Natural killer cell (primary cell): ENCODE data around the gene TTC28. TPM values are rescaled to one million over a fixed set of nuclear protein-coding genes. Genes with fewer than 3 reads are reported as not detected.
"Not testable (repeated sequence)": the region's sequence is repeated elsewhere in the genome, so short reads cannot be mapped to it uniquely, and the experiment has no call there.

Experiments
- ATAC-seq, 3 donors: fragments of 150-1000 bp in 2 of 3; fragments of 200-7000 bp in 1 of 3; cut with Tn5 transposase; 1 replicate in 1 of 3; 2 replicates in 2 of 3; pipeline ENCODE4 v1.10.0; 2021; ENCODE audit warnings: mild to moderate bottlenecking in 2 of 3, moderate library complexity in 2 of 3
- DNase-seq, 2 donors: peaks; one replicate each; pipeline versions ENCODE4 v3.0.0 to v3.0.0-alpha.2; 2013 to 2021; ENCODE audit warnings: mixed read lengths in 1 of 2
- H3K27ac ChIP-seq: one replicate; pipeline ENCODE4 v1.5.1; 2013; ENCODE audit warnings: mild to moderate bottlenecking, low read length
- H3K27me3 ChIP-seq: one replicate; pipeline ENCODE4 v1.6.1; 2013; ENCODE audit warnings: low read length; ENCODE audit not compliant: control insufficient read depth, insufficient read depth
- H3K36me3 ChIP-seq: one replicate; pipeline ENCODE4 v1.6.1; 2013; ENCODE audit warnings: low read length; ENCODE audit not compliant: control insufficient read depth, insufficient read depth
- H3K4me1 ChIP-seq: one replicate; pipeline ENCODE4 v1.6.1; 2013; ENCODE audit warnings: low read length; ENCODE audit not compliant: control insufficient read depth, insufficient read depth
- H3K4me3 ChIP-seq: one replicate; pipeline ENCODE4 v1.5.1; 2013; ENCODE audit warnings: low read length
- H3K9me3 ChIP-seq: one replicate; pipeline ENCODE4 v1.6.1; 2013; ENCODE audit warnings: low read length; ENCODE audit not compliant: control insufficient read depth, insufficient read depth
- H3K27ac Mint-ChIP-seq, 2 donors: one replicate each; pipeline ENCODE4 v1.8.0; 2022; ENCODE audit warnings: mild to moderate bottlenecking in 2 of 2, mixed read lengths in 2 of 2, moderate library complexity in 1 of 2
- H3K27me3 Mint-ChIP-seq, 2 donors: one replicate each; pipeline ENCODE4 v1.8.0; 2022; ENCODE audit warnings: low read depth in 2 of 2, mixed read lengths in 2 of 2
- H3K36me3 Mint-ChIP-seq: one replicate; pipeline ENCODE4 v1.8.0; 2022; ENCODE audit warnings: mixed read lengths
- H3K4me1 Mint-ChIP-seq, 2 donors: one replicate each; pipeline ENCODE4 v1.8.0; 2022; ENCODE audit warnings: mixed read lengths in 2 of 2
- H3K4me3 Mint-ChIP-seq: one replicate; pipeline ENCODE4 v1.8.0; 2022; ENCODE audit warnings: mild to moderate bottlenecking, moderate library complexity, mixed read lengths
- H3K9me3 Mint-ChIP-seq, 2 donors: one replicate each; pipeline ENCODE4 v1.8.0; 2022; ENCODE audit warnings: mixed read lengths in 2 of 2
- CTCF ChIP-seq: fragments of 200-600 bp; IDR thresholded peaks from one replicate; pipeline ENCODE4 v1.8.0; 2022; ENCODE audit warnings: antibody characterized with exemption
- WGBS: methylation state at CpG from one replicate; pipeline ENCODE4 v1.1.7; 2013; ENCODE audit warnings: missing lambda C conversion rate; ENCODE audit not compliant: insufficient coverage; 5-methylcytosine and 5-hydroxymethylcytosine counted together
- intact Hi-C: fragments of 100-400 bp; cut with micrococcal nuclease; formaldehyde crosslinking; loops from one replicate; pipeline ENCODE4 v1.14.2; 2022
- total RNA-seq, 4 donors: library from RNA; stranded (reverse); fragments of 120-200 nt in 1 of 4; gene quantifications; one replicate each; pipeline versions ENCODE4 v1.2.3 to v1.2.4, GENCODE V29; 2013 to 2022

TTC28 gene
- total RNA-seq, 3 donors from 2014 or later (not counting 1 experiment from before 2014, with no cell fraction given): 4.1 to 10.0 (median 8.6) TPM

DNA sequence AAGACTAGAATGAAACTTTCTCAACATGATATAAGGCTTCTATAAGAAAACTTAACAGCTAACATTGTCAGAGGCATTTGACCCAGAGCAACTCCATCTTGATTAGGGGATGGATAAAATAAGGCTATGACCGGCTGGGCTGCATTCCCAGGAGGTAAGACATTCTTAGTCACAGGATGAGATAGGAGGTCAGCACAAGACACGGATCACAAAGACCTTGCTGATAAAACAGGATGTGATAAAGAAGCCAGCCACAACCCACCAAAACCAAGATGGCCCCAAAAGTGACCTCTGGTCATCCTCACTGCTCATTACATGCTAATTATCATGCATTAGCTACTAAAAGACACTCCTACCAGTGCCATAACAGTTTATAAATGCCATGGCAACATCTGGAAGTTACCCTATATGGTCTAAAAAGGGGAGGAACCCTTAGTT, 135.2 kb downstream of the TTC28 start:
- TF ChIP-seq CTCF: no peak
- no peak overlapping the region for H3K4me3 Mint-ChIP-seq
- peaks cover 3% of the 10 kb centered on the region for H3K9me3 ChIP-seq
- DNase-seq (no peak), ATAC-seq (no peak)
- H3K36me3 Mint-ChIP-seq: no peaks in the 10 kb centered on the region
- H3K4me1 ChIP-seq: no peaks in the 10 kb centered on the region
- H3K4me1 Mint-ChIP-seq: no peaks in the 10 kb centered on the region
- no peaks in the 10 kb centered on the region for H3K36me3 ChIP-seq
- H3K4me3 ChIP-seq: no peak overlapping the region
- intact Hi-C loops: no loop called here
- H3K27me3 Mint-ChIP-seq: peaks cover 0 to 5% of the 10 kb centered on the region in 2 donors
- no peak overlapping the region for H3K27ac ChIP-seq
- H3K27ac Mint-ChIP-seq: no peak overlapping the region
- peaks cover 2% of the 10 kb centered on the region for H3K27me3 ChIP-seq
- 93% methylated on average over 2 of the region's 2 CpGs for WGBS
- peaks cover 0 to 2% of the 10 kb centered on the region in 2 donors for H3K9me3 Mint-ChIP-seq

DNA sequence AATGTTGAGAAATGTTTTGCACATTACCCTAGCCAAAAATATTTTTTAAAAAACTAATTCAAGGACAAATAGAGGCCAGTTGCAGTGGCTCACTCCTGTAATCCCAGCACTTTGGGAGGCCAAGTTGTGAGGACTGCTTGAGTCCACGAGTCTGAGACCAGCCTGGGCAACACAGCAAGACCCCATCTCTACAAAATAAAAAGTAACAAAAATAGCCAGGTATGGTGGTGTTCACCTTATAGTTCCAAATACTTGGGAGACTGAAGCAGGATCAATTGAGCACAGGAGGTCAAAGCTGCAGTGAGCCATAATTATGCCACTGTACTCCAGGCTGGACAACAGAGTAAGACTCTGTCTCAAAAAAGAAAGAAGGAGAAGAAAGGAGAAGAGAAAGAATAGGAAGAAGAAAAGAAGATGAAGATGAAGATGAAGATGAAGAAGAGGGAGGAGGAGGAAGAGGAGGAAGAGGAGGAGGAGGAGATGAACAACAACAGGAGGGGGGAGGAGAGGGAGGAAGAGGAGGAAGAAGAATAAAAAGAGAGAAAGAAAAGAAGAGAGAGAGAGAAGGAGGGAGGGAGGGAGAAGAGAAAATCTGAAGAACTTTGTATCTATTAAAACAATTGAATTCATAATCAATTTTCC, 136.5 kb downstream of the TTC28 start:
- Histone ChIP-seq H3K4me1 (no peaks in the 10 kb centered on the region), H3K27ac (no peak overlapping the region), H3K27me3 (peaks cover 2% of the 10 kb centered on the region), H3K9me3 (peaks cover 3% of the 10 kb centered on the region), H3K4me3 (no peak overlapping the region), H3K36me3 (no peaks in the 10 kb centered on the region)
- 67% methylated on average over 1 of the region's 1 CpG for WGBS
- intact Hi-C loops: no loop called here
- TF ChIP-seq CTCF: no peak
- Mint-ChIP-seq H3K4me3 (no peak overlapping the region), H3K9me3 (peaks cover 0 to 2% of the 10 kb centered on the region in 2 donors), H3K36me3 (no peaks in the 10 kb centered on the region), H3K4me1 (no peaks in the 10 kb centered on the region), H3K27me3 (peaks cover 2 to 10% of the 10 kb centered on the region in 2 donors), H3K27ac (no peak overlapping the region)
- DNase-seq (no peak), ATAC-seq (no peak)

DNA sequence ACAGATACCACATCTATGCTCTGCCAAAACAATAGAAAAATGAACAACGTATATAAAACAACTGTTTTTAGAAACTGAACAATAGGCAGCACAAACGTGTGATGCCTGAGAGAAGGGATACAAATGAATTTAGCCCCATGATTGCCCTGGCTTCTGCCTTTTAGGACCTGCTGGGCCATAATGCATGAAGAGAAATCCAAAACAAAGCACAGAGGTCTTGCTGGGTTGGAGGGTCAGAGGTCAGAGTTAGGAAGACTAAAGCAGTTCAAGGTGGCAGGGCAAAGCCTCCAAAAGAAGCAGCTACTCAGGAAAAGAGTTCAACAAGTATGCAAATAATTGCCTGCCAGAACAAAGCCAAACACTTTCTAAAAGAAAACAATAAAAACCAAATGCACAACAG, 138.5 kb downstream of the TTC28 start:
- ATAC-seq (no peak), DNase-seq (no peak)
- H3K9me3 Mint-ChIP-seq: peaks cover 0 to 2% of the 10 kb centered on the region in 2 donors
- intact Hi-C loops: no loop called here
- H3K4me3 ChIP-seq: no peak overlapping the region
- H3K27me3 ChIP-seq: peaks cover 2% of the 10 kb centered on the region
- 87% methylated on average over 2 of the region's 2 CpGs for WGBS
- no peaks in the 10 kb centered on the region for H3K36me3 Mint-ChIP-seq
- H3K4me3 Mint-ChIP-seq: no peak overlapping the region
- H3K4me1 Mint-ChIP-seq: no peaks in the 10 kb centered on the region
- no peaks in the 10 kb centered on the region for H3K4me1 ChIP-seq
- no peaks in the 10 kb centered on the region for H3K36me3 ChIP-seq
- no peak for TF ChIP-seq CTCF
- H3K27ac ChIP-seq: no peak overlapping the region
- no peak overlapping the region for H3K27ac Mint-ChIP-seq
- peaks cover 2 to 10% of the 10 kb centered on the region in 2 donors for H3K27me3 Mint-ChIP-seq
- peaks cover 3% of the 10 kb centered on the region for H3K9me3 ChIP-seq

DNA sequence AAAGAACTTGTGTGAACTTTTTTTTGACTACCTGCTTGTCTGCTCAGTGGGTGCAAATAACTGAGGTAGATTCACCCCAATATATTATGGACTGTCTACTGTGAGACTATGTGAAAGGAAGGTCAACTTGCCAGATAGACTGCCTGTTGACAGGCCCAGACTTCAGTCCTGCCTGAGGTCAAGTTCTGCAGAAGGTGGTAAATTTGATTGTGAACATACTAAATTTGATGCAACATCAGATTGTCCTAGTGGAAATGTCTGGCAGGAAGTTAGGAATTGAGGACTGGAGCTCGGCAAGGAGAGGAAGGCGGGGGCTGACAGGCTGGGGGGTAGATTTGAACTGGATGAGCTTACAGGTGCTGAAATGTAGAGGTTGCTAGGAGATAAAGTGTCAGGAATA, 140.7 kb downstream of the TTC28 start:
- 96% methylated on average over 2 of the region's 2 CpGs for WGBS
- Histone ChIP-seq H3K27ac (no peak overlapping the region), H3K4me3 (no peak overlapping the region), H3K4me1 (no peaks in the 10 kb centered on the region), H3K36me3 (no peaks in the 10 kb centered on the region), H3K9me3 (peaks cover 3% of the 10 kb centered on the region), H3K27me3 (peaks cover 2% of the 10 kb centered on the region)
- H3K4me3 Mint-ChIP-seq: no peak overlapping the region
- DNase-seq (no peak), ATAC-seq (no peak)
- H3K4me1 Mint-ChIP-seq: no peaks in the 10 kb centered on the region
- intact Hi-C loops: no loop called here
- TF ChIP-seq CTCF: no peak
- peaks cover 0 to 2% of the 10 kb centered on the region in 2 donors for H3K9me3 Mint-ChIP-seq
- no peaks in the 10 kb centered on the region for H3K36me3 Mint-ChIP-seq
- H3K27me3 Mint-ChIP-seq: peaks cover 2 to 10% of the 10 kb centered on the region in 2 donors
- H3K27ac Mint-ChIP-seq: no peak overlapping the region

GRCh38 chr22:28530565-28530964, 149.1 kb downstream of the TTC28 start:
- H3K36me3 ChIP-seq, H3K27ac ChIP-seq, DNase-seq, H3K4me1 ChIP-seq, H3K4me3 ChIP-seq, H3K4me3 Mint-ChIP-seq, H3K9me3 Mint-ChIP-seq, H3K27me3 ChIP-seq, H3K36me3 Mint-ChIP-seq, H3K27ac Mint-ChIP-seq, intact Hi-C loops, H3K4me1 Mint-ChIP-seq, ATAC-seq, H3K9me3 ChIP-seq: not testable (repeated sequence)
- 83% methylated on average over 2 of the region's 4 CpGs for WGBS
- peaks cover 5 to 25% of the 10 kb centered on the region in 2 donors for H3K27me3 Mint-ChIP-seq
